HL-60 (cell line): ENCODE measurements around the gene MRAS.

Source experiments
- DNase-seq, 2 experiments: peaks; one replicate each; pipeline ENCODE4 v3.0.0-alpha.2; 2010 to 2020; ENCODE audit warnings: low read depth in 1 of 2, low spot score in 1 of 2
- H3K27ac ChIP-seq: fragments of 250-450 bp; sonication (Bioruptor Pico); replicated peaks from 2 replicates; pipeline ENCODE4 v1.5.1; 2020; ENCODE audit warnings: mild to moderate bottlenecking, moderate library complexity
- H3K27me3 ChIP-seq: fragments of 250-450 bp; sonication (Bioruptor Pico); 2 replicates; pipeline ENCODE4 v1.5.1; 2021; ENCODE audit warnings: mild to moderate bottlenecking, moderate library complexity; ENCODE audit not compliant: insufficient read depth, poor library complexity, severe bottlenecking
- H3K4me3 ChIP-seq: replicated peaks from 2 replicates; pipeline ENCODE4 v1.5.1; 2011; ENCODE audit warnings: mild to moderate bottlenecking, control low read depth, low read length; ENCODE audit not compliant: insufficient read depth
- GABPA ChIP-seq: IDR thresholded peaks from 2 replicates; pipeline ENCODE4 v1.6.1; 2012; ENCODE audit warnings: low read depth
- POLR2AphosphoS5 ChIP-seq: IDR thresholded peaks from 2 replicates; pipeline ENCODE4 v1.6.1; 2012; ENCODE audit warnings: low read depth
- SPI1 ChIP-seq: IDR thresholded peaks from 2 replicates; pipeline ENCODE4 v1.6.1; 2012; ENCODE audit warnings: low read depth, mild to moderate bottlenecking, borderline replicate concordance
- TF ChIP-seq, protein P1 (sequence below): IDR thresholded peaks from 2 replicates; pipeline ENCODE4 v1.6.1; 2012; ENCODE audit warnings: low read depth; ENCODE audit not compliant: insufficient replicate concordance
- TF ChIP-seq, protein P2 (sequence below): IDR thresholded peaks from one replicate; pipeline ENCODE4 v1.5.1; 2011; ENCODE audit warnings: low read length, control low read depth, inconsistent platforms; ENCODE audit not compliant: insufficient read depth

Gene MRAS

DNA sequence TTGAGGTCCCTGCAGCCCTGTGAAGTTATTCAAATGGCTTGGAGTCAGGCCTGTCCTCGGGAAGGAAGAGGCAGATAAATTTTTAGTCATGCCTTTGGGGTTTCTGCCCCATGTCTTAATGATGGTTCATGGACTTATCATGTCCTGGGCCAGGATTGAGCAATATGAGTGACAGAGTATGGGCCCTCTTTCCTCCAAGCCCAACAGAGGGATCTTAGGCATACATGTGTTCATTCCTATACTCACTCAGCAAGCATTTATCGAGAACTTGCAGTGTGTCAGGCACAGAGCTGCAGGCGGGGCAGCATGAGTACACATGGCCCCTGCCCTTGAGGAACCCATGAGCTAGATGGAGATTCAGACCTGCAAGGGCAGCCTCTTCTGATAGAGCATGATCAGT is 92.2 kb downstream of the MRAS start:
- TF ChIP-seq POLR2AphosphoS5: no peak
- TF ChIP-seq, protein P1, sequence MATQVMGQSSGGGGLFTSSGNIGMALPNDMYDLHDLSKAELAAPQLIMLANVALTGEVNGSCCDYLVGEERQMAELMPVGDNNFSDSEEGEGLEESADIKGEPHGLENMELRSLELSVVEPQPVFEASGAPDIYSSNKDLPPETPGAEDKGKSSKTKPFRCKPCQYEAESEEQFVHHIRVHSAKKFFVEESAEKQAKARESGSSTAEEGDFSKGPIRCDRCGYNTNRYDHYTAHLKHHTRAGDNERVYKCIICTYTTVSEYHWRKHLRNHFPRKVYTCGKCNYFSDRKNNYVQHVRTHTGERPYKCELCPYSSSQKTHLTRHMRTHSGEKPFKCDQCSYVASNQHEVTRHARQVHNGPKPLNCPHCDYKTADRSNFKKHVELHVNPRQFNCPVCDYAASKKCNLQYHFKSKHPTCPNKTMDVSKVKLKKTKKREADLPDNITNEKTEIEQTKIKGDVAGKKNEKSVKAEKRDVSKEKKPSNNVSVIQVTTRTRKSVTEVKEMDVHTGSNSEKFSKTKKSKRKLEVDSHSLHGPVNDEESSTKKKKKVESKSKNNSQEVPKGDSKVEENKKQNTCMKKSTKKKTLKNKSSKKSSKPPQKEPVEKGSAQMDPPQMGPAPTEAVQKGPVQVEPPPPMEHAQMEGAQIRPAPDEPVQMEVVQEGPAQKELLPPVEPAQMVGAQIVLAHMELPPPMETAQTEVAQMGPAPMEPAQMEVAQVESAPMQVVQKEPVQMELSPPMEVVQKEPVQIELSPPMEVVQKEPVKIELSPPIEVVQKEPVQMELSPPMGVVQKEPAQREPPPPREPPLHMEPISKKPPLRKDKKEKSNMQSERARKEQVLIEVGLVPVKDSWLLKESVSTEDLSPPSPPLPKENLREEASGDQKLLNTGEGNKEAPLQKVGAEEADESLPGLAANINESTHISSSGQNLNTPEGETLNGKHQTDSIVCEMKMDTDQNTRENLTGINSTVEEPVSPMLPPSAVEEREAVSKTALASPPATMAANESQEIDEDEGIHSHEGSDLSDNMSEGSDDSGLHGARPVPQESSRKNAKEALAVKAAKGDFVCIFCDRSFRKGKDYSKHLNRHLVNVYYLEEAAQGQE: no peak
- TF ChIP-seq, protein P2, sequence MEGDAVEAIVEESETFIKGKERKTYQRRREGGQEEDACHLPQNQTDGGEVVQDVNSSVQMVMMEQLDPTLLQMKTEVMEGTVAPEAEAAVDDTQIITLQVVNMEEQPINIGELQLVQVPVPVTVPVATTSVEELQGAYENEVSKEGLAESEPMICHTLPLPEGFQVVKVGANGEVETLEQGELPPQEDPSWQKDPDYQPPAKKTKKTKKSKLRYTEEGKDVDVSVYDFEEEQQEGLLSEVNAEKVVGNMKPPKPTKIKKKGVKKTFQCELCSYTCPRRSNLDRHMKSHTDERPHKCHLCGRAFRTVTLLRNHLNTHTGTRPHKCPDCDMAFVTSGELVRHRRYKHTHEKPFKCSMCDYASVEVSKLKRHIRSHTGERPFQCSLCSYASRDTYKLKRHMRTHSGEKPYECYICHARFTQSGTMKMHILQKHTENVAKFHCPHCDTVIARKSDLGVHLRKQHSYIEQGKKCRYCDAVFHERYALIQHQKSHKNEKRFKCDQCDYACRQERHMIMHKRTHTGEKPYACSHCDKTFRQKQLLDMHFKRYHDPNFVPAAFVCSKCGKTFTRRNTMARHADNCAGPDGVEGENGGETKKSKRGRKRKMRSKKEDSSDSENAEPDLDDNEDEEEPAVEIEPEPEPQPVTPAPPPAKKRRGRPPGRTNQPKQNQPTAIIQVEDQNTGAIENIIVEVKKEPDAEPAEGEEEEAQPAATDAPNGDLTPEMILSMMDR: no peak
- TF ChIP-seq SPI1: no peak
- TF ChIP-seq GABPA: no peak
- no peak for DNase-seq
- no peak overlapping the region for H3K4me3 ChIP-seq

DNA sequence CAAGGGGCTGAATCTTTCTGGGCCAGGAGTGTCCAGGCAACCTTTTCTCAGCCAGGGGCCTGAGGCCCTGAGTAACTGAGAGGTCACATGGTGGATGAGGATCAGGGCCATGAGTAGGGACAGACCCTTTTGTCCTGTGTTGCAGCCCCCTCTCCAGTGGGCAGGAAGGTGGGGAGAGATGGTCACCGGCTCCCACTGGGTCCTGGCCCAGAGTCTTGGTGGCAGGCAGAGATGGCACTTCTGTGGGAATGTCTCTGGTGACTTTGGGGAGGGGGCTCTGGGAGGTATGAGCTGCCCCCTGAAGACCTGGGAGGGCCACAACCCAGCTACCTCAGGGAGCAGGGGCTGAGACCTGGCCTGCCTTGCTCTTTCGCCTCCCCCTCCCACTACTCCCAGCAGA is 92.9 kb downstream of the MRAS start:
- H3K27ac ChIP-seq: no peak overlapping the region

More for the DNA sequence above, 92.2 kb downstream of the MRAS start:
- Histone ChIP-seq H3K27ac (no peak overlapping the region), H3K27me3 (peaks cover 21% of the 10 kb centered on the region)

DNA sequence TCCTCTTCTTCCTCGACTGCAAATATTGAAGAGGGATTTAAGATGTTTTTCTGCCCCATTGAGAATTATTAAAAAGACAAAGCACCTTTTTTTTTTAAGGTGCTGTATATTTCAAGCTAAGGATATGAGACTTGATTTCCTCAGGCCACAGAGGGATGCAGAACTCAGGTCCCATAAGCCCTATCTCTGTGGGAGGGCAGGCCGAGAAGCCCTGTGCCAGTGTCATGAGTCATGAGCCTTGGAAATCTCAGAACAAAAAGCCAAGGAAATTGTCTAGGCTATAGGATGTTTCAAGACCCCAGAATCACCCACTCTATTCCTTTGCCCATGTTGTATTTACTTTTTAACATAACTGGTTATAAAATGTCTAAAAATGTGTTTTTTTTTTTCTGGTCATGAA is 93.4 kb downstream of the MRAS start:
- TF ChIP-seq, protein P1: no peak
- TF ChIP-seq, protein P2: no peak
- TF ChIP-seq GABPA (no peak), SPI1 (no peak), POLR2AphosphoS5 (no peak)
- no peak overlapping the region for H3K27ac ChIP-seq
- H3K4me3 ChIP-seq: no peak overlapping the region
- no peak for DNase-seq
- peaks cover 13% of the 10 kb centered on the region for H3K27me3 ChIP-seq

More for the DNA sequence above, 92.9 kb downstream of the MRAS start:
- Histone ChIP-seq H3K4me3 (no peak overlapping the region), H3K27me3 (peaks cover 16% of the 10 kb centered on the region)
- DNase-seq: no peak
- TF ChIP-seq GABPA (no peak), SPI1 (no peak), POLR2AphosphoS5 (no peak)
- TF ChIP-seq, protein P1: no peak
- TF ChIP-seq, protein P2: no peak
